Muscle of leg (tissue), 11 donors: ENCODE data around the gene NAA16. TPM values are rescaled to one million over a fixed set of nuclear protein-coding genes. Genes with fewer than 3 reads are reported as not detected.

ENCODE experiments used
- DNase-seq: peaks from one replicate; pipeline ENCODE4 v3.0.0; 2013
- H3K27ac ChIP-seq: one replicate; pipeline ENCODE4 v1.5.1; 2013; ENCODE audit warnings: mild to moderate bottlenecking, low read length, control low read depth
- H3K27me3 ChIP-seq: one replicate; pipeline ENCODE4 v1.6.1; 2013; ENCODE audit warnings: low read length; ENCODE audit not compliant: control insufficient read depth, insufficient read depth
- H3K36me3 ChIP-seq: one replicate; pipeline ENCODE4 v1.6.1; 2013; ENCODE audit warnings: low read length; ENCODE audit not compliant: control insufficient read depth, insufficient read depth
- H3K4me1 ChIP-seq: one replicate; pipeline ENCODE4 v1.6.1; 2013; ENCODE audit warnings: low read length; ENCODE audit not compliant: control insufficient read depth, insufficient read depth
- H3K4me3 ChIP-seq: one replicate; pipeline ENCODE4 v1.5.1; 2013; ENCODE audit warnings: low read length, control low read depth
- H3K9me3 ChIP-seq: replicated peaks from 2 replicates; pipeline ENCODE4 v1.6.1; 2013; ENCODE audit warnings: low read depth, low read length; ENCODE audit not compliant: control insufficient read depth
- WGBS: methylation state at CpG from one replicate; pipeline ENCODE4 v1.1.5; 2013; ENCODE audit warnings: missing lambda C conversion rate; ENCODE audit not compliant: insufficient coverage; 5-methylcytosine and 5-hydroxymethylcytosine counted together
- polyA plus RNA-seq, 8 donors: library from polyadenylated mRNA; unstranded; fragments of 120-200 nt; gene quantifications; one replicate each; pipeline versions ENCODE4 v1.2.1 to v1.2.3, GENCODE V29; 2013; ENCODE audit warnings: inconsistent platforms in 1 of 8, low replicate concordance in 1 of 8; ENCODE audit not compliant: insufficient read length in 8 of 8, insufficient read depth in 1 of 8
- total RNA-seq: library from RNA; stranded (reverse); fragments of 120-200 nt; gene quantifications from one replicate; pipeline ENCODE4 v1.2.4, GENCODE V29; 2013

The NAA16 gene
- total and polyA plus RNA-seq, 9 donors: 12.2 to 27.1 (median 16.2) TPM

DNA sequence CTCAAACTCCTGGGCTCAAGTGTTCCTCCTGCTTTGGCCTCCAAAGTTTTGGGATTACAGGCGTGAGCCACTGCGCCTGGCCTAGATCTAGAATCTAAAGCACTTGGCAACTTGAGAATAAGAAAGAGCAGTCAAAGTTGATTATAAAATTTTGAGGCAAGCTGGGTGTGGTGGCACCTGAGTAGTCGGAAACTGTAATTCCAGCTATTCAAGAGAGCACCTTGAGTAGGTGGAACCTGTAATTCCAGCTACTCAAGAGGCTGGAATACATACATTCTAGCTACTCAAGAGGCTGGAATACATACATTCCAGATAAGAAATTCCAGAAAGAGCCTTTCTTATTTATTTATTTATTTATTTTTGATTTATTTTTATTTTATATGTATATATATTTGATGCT, 8.3 kb upstream of the NAA16 start:
- Histone ChIP-seq H3K4me1 (no peaks in the 10 kb centered on the region), H3K27ac (no peak overlapping the region), H3K9me3 (no peaks in the 10 kb centered on the region), H3K36me3 (no peaks in the 10 kb centered on the region), H3K4me3 (no peak overlapping the region), H3K27me3 (no peaks in the 10 kb centered on the region)
- no peak for DNase-seq
- 93% methylated on average over 3 of the region's 3 CpGs for WGBS

- Histone ChIP-seq H3K4me3 (no peak overlapping the region), H3K27me3 (no peaks in the 10 kb centered on the region), H3K27ac (no peak overlapping the region), H3K9me3 (no peaks in the 10 kb centered on the region), H3K36me3 (no peaks in the 10 kb centered on the region), H3K4me1 (no peaks in the 10 kb centered on the region)
- no peak for DNase-seq
Measured at GRCh38 chr13:41304551-41304950, 6.5 kb upstream of the NAA16 start.

- no peak overlapping the region for H3K27ac ChIP-seq
- no peaks in the 10 kb centered on the region for H3K36me3 ChIP-seq
- WGBS: 59% methylated on average over 10 of the region's 15 CpGs
- H3K27me3 ChIP-seq: no peaks in the 10 kb centered on the region
- no peaks in the 10 kb centered on the region for H3K4me1 ChIP-seq
- H3K9me3 ChIP-seq: no peaks in the 10 kb centered on the region
- peak; percentile 17 for DNase-seq
- H3K4me3 ChIP-seq: no peak overlapping the region
Measured at GRCh38 chr13:41306271-41307145, 4.6 kb upstream of the NAA16 start.

GRCh38 chr13:41307884-41308640, 3.0 kb upstream of the NAA16 start:
- DNase-seq: no peak
- H3K9me3 ChIP-seq: no peaks in the 10 kb centered on the region
- no peak overlapping the region for H3K27ac ChIP-seq
- 97% methylated on average over 7 of the region's 11 CpGs for WGBS
- H3K36me3 ChIP-seq: no peaks in the 10 kb centered on the region
- peaks cover under 1% of the 10 kb centered on the region for H3K4me1 ChIP-seq
- H3K27me3 ChIP-seq: no peaks in the 10 kb centered on the region
- no peak overlapping the region for H3K4me3 ChIP-seq

DNA sequence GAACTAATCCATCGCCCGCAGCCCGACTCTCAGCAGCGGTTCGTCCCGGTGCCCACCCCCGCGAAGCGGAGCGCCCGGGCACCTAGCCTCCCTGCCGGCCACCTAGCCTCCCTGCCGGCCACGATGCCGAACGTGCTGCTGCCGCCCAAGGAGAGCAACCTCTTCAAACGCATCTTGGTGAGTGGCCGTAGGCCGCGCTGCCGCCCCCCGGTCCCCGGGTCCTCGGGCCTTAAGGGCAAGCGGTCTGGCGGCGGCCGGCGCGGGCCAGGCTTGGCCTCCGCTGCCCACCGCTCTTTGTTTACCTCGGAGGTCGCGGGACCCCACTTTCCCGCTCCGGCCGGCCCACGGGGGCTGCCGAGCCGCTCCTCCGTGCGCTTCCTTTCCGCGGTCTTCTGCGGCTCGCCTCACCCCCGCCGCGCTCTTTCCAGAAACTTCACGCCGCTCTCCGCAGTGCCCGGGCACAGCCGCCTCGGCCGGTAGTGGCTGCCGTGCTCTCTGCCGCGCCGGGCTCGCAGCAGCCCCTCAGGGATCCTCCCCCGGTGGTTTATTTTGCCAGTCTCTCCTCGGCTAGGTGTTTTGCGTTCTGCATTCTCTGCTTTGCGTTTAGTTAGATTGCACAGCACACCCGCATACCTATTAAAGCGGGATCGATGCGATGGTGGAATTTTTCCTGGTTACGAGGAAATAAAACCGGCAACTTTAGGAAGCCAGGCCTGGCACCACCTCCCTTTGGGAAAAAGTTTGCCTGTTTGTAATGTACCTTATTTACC, 524 bp downstream of the NAA16 start:
- DNase-seq: peak; percentile 47
- no peaks in the 10 kb centered on the region for H3K9me3 ChIP-seq
- H3K27me3 ChIP-seq: no peaks in the 10 kb centered on the region
- peak overlapping the region; percentile 98 for H3K27ac ChIP-seq
- H3K36me3 ChIP-seq: no peaks in the 10 kb centered on the region
- H3K4me1 ChIP-seq: peaks cover 4% of the 10 kb centered on the region
- peak overlapping the region; percentile 97 for H3K4me3 ChIP-seq
- WGBS: under 1% methylated on average over 68 of the region's 73 CpGs

- WGBS: 0% methylated on average over 10 of the region's 11 CpGs
- peak overlapping the region; percentile 98 for H3K27ac ChIP-seq
- peak overlapping the region; percentile 97 for H3K4me3 ChIP-seq
- peak; percentile 60 for DNase-seq
- H3K4me1 ChIP-seq: peaks cover 4% of the 10 kb centered on the region
- no peaks in the 10 kb centered on the region for H3K27me3 ChIP-seq
- no peaks in the 10 kb centered on the region for H3K9me3 ChIP-seq
- H3K36me3 ChIP-seq: no peaks in the 10 kb centered on the region
Measured at GRCh38 chr13:41312176-41312500, 1.1 kb downstream of the NAA16 start.

GRCh38 chr13:41313117-41313516, 2.0 kb downstream of the NAA16 start:
- H3K36me3 ChIP-seq: no peaks in the 10 kb centered on the region
- no peak overlapping the region for H3K4me3 ChIP-seq
- H3K4me1 ChIP-seq: peaks cover 4% of the 10 kb centered on the region
- DNase-seq: no peak
- no peaks in the 10 kb centered on the region for H3K9me3 ChIP-seq
- no peak overlapping the region for H3K27ac ChIP-seq
- no CpG with 5 or more reads among the region's 5 CpGs for WGBS
- H3K27me3 ChIP-seq: no peaks in the 10 kb centered on the region

- WGBS: no CpG with 5 or more reads among the region's 6 CpGs
- H3K27ac ChIP-seq: no peak overlapping the region
- no peaks in the 10 kb centered on the region for H3K27me3 ChIP-seq
- no peak for DNase-seq
- H3K4me1 ChIP-seq: peaks cover 4% of the 10 kb centered on the region
- H3K4me3 ChIP-seq: no peak overlapping the region
- no peaks in the 10 kb centered on the region for H3K9me3 ChIP-seq
- no peaks in the 10 kb centered on the region for H3K36me3 ChIP-seq
Measured at GRCh38 chr13:41313659-41314197, 2.7 kb downstream of the NAA16 start.

GRCh38 chr13:41315443-41316047, 4.5 kb downstream of the NAA16 start:
- Histone ChIP-seq H3K4me3 (no peak overlapping the region), H3K4me1 (peaks cover 4% of the 10 kb centered on the region), H3K27ac (no peak overlapping the region), H3K27me3 (no peaks in the 10 kb centered on the region), H3K36me3 (no peaks in the 10 kb centered on the region), H3K9me3 (no peaks in the 10 kb centered on the region)
- no CpG with 5 or more reads among the region's 5 CpGs for WGBS
- DNase-seq: no peak
